Islet precursor cell (in vitro differentiated cells): ENCODE results near the gene PARM1.

Experiments
- DNase-seq: peaks from one replicate; pipeline ENCODE4 v3.0.0-alpha.2; 2018

The PARM1 gene

GRCh38 chr4:75036046-75036830 lies 103.3 kb downstream of the PARM1 start:
- no peak for DNase-seq

- DNase-seq = no peak
These were observed 104.3 kb downstream of the PARM1 start for GRCh38 chr4:75037252-75037651.

DNA sequence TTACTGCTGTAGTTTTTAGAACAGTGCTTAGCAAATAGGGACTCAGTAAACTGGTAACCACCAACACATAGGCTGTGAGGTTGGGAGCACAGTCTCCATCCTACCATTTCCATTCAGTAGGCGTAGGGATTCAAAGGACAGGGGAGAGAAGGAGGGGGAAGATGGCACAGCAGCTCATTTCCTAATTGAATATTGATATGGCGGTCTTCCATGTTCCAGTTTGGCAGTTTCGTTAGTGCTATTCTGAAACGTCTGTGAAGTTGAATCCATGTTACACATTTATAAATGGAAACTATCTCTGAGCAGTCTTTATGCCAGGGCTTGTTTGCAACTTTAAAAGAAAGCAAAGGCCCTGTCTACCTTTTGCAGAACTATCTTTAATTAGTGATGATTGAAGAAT lies 105.5 kb downstream of the PARM1 start:
- DNase-seq = no peak

DNA sequence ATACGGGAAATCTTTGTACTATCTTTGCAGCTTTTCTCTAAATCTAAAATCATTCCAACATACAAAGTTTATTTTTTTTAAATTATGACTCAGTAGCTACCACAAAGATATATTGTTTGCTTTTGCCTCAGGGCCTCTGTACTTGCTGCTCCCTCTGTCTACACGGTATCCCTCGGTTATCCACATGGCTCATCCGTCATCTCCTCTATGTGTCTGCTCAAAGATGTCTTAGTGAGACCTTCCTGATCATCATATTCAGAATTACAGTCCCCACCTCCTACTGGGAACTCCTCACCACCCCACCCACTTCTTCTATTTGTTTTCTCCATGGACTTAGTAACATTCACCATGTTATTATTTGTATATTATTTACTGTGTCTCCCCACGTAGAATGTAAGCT lies 107.8 kb downstream of the PARM1 start:
- no peak for DNase-seq

- DNase-seq = no peak
These were observed 109.8 kb downstream of the PARM1 start for GRCh38 chr4:75042601-75043208.

GRCh38 chr4:75046226-75046625 lies 113.3 kb downstream of the PARM1 start:
- DNase-seq = no peak

GRCh38 chr4:75046641-75047040 lies 113.7 kb downstream of the PARM1 start:
- DNase-seq = no peak

DNA sequence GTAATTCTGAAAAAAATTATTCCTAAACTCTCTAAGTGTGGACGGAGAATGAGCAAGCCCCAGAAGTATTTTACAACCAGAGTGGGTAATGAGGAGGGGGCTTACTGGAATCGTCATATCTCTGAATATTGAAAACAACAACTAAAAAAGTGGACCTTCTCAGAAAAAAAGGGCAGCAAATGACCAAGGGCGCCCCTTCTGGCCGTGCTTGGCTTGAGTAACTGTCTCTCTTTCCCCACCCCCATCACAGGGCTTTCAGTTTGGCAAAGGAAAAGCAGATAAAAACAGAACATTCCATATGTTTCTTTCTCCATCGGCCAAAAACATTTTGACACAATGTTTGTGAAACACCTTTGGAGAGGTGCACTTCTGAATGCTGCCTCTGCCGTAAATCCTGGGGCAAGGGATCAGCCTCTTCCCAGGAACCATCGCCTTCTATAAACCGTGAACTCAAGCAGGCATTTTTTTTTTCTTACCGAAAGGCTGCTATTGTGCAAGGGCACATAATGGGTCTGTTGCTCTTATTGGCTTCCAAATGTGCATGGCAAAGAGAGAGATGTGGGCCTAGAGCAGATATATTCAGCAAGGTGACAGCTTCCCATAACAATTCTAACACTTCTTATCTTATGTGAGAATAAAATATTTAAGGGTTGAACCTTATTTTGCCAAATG lies 115.4 kb downstream of the PARM1 start:
- no peak for DNase-seq

- no peak for DNase-seq
These were observed 118.5 kb downstream of the PARM1 start for GRCh38 chr4:75051431-75051830.

GRCh38 chr4:75053352-75053751 lies 120.4 kb downstream of the PARM1 start:
- no peak for DNase-seq

DNA sequence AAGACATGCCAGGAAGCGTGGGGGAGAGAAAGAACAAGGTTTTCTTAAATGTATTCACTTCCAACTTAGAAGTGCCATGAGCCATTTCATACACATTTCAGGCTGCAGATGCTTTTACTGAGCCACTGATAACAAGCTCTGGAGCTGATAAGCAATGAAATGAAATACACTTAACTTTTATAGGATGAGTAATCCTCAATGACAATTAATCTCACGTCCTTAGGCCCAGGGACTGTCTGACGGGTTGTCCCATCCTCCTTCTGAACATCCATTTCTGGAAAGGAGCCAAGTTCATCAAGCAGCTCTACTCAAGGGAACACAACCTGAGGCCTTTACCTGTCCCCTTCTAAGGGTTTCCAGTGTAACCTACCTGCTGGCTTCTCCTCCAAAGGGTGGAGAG lies 121.2 kb downstream of the PARM1 start:
- no peak for DNase-seq

- DNase-seq = no peak
These were observed 123.4 kb downstream of the PARM1 start for GRCh38 chr4:75056277-75056676.

DNA sequence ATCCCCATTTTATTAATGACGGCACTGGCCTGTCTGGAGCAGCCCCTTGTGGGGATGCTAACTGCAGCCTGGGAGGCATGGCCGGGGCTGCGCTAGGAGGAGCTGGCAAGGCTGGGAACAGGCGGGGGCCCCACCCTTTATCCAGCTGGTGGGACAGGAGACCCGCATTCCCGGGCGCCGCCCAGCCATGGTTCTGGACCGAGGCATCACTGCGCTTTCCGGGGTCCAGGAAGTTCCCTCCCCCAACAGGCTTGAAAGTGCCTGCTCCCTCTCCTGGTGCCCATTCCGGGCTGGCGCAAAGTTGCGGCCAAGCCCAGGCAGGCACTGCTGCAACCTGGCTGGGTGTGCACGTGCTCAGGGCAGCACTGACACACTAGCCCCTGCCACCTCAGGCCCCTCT lies 124.5 kb downstream of the PARM1 start:
- no peak for DNase-seq

GRCh38 chr4:75058486-75058885 lies 125.6 kb downstream of the PARM1 start:
- no peak for DNase-seq

DNA sequence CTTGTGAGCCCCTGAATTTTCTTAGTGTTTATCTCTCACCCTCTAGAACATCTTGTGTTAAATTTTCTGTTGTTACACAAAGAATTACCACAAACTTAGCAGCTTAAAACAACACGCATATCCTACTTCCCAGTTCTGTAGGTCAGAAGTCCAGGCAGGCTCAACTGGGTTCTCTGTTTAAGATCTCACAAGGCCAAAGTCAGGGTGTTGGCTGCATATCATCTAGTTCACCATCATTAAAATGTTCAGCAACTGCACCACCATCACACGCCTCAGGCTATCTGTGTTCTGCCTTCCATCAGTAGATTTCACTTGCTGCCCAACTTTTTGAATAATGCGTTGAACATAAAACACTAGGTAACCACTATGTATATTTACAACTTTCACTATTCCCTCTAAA lies 130.5 kb downstream of the PARM1 start:
- DNase-seq = no peak

DNA sequence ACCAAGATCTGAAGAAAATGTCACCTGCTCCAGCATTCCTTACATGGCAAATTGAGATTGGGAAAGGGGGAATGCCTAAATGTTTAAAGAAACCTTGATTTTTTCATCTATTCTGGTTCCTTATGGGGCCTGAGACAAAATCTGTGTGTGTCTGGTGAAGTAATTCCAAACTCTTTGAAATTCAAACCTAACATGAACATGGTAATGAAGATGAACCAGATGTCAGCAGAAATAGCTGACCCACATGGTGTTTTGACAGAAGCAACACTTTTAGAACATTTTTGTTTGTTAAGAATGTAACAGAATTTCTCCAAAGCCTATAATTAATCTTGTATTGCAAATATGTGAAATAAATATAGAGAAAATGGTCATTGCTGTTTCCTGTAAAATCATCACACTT lies 133.0 kb downstream of the PARM1 start:
- DNase-seq = no peak

GRCh38 chr4:75069493-75070074 lies 136.7 kb downstream of the PARM1 start:
- no peak for DNase-seq

DNA sequence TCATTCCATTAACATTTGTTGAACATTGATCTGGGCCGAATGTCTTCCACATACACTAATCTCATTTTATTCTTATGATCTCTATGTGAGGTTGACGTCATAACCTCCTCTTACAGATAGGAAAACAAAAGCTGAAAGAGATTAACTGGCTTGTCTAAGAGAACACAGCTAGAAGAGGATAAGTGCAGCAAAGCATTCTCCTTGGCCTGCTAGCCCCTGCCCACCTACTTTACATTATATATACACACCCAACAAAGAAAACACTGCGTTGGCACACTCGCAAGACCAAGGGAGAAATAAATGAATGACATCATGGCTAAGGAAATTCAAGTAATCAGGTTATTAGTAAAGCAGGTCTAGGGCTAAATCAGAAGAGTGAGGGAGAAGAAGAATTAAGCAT lies 138.4 kb downstream of the PARM1 start:
- no peak for DNase-seq

DNA sequence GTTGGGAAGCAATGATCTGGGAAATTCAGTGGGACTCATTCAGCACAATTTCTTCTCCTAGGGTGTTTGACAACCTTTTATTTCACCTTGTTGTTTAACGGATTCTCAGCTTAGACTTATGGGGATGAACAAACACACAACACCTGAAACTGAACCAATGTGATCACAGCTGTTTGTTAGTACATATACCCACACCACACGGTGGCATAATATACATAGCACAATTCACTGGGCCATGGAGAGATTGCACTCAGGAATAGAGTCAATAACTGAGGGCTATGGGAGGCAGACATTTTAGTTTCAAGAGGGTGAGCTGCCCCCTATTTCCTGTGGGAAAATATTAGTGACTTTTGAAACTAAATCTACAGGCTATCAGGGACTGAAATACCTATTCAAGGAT lies 148.0 kb downstream of the PARM1 start:
- DNase-seq = no peak

DNA sequence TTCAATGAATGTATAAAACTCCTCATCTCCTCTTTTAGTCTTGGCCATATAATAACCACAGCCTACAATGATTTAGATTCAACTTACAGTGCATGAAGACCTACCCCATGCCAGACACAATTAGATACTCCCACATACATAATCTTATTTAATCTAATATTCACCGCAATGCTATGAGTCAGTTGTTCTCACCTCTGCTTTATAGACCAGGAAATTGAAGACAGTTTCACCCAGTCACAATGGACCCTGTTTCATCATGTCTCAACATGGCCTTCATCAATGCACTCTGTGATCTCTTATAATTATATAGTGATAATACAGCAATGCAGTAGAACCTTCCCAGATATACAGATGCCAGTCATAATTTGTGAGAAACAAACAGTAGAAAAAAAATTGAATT lies 148.6 kb downstream of the PARM1 start:
- DNase-seq = no peak

GRCh38 chr4:75087416-75087815 lies 154.5 kb downstream of the PARM1 start:
- DNase-seq = no peak

GRCh38 chr4:75087865-75088264 lies 154.9 kb downstream of the PARM1 start:
- no peak for DNase-seq

GRCh38 chr4:75089206-75089605 lies 156.3 kb downstream of the PARM1 start:
- no peak for DNase-seq

DNA sequence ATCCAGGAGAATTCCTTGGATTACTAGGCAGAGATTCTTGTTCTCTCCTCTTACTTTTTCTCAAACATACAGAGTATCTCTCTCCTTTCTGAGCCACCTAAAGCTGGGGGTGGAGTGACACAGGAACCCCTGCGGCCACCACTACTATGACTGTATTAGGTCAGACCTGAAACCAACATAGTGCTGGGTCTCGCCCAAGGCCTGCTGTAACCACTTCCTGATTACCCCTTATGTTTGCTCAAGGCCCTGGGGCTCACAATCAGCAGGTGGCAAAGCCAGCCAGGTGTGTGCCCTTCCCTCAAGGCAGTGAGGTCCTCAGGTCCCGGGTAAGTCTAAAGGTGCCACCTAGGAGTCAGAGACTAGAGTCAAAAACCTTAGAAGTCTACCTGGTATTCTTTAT lies 166.4 kb downstream of the PARM1 start:
- DNase-seq = no peak
